ENCODE data around the gene CD37.

Gene CD37

GRCh38 chr19:49380391-49380790 lies 45.2 kb downstream of the CD37 start:
- no peak for DNase-seq (ENCODE audit: low read depth in 2 of 2)

- DNase-seq (ENCODE audit: low read depth in 2 of 2) = no peak
Measured at GRCh38 chr19:49382639-49383038, 47.4 kb downstream of the CD37 start.

- DNase-seq (ENCODE audit: low read depth in 2 of 2) = no peak
Measured at GRCh38 chr19:49383599-49383998, 48.4 kb downstream of the CD37 start.

GRCh38 chr19:49387936-49388372 lies 52.7 kb downstream of the CD37 start, which contains the start of gene KASH5:
KASH5 (plus strand) TSS chr19:49388249; CDS start chr19:49390884, 2,635 bp downstream.
- peak; percentile 69 to 91 for DNase-seq (ENCODE audit: low read depth in 2 of 2)

GRCh38 chr19:49389406-49389805 lies 54.2 kb downstream of the CD37 start:
- no peak for DNase-seq (ENCODE audit: low read depth in 2 of 2)

All from stimulated activated CD4-positive, alpha-beta T cell treated with anti-CD3 and anti-CD28 coated beads, Interleukin-4, amount 100 ng/mL, for 48 hours (primary cell).